DOHH2 (cell line): Measurements from ENCODE around the gene PDE10A.

Experiments used
- EZH2phosphoT487 ChIP-seq: fragments of 200-600 bp; sonication (generic); IDR thresholded peaks from 2 replicates; pipeline ENCODE4 v1.6.1; 2017; ENCODE audit warnings: borderline replicate concordance, mild to moderate bottlenecking, antibody characterized with exemption, low read length, moderate library complexity, mixed read lengths
- TF ChIP-seq, protein P1 (sequence below): fragments of 200-600 bp; sonication (generic); IDR thresholded peaks from one replicate; pipeline ENCODE4 v1.5.1; 2014; ENCODE audit warnings: antibody characterized with exemption, mild to moderate bottlenecking, low read depth, low read length; ENCODE audit not compliant: poor library complexity, severe bottlenecking

DNA sequence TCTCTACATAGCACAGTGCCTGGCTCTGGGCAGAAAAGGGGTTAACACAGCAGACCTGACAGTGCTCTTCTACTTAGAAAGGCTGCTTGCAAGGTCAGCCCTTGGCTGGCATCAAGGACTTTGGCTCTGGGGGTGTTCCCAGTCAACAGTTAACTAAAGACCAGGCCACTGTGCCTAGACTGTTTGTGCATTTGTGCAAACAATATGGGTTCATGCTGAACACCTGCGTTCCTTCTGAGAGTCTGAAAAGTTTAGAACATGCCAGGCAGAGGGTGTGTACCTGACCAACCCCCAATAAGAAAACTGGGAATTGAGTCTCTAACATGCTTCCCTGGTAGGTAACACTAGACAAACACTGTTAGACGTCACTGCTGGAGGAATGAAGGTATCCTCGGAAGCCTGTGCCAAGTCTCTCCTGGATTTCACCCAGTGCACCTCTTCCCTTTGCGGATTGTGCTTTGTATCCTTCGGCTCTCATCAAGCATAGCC is 110.7 kb downstream of the PDE10A start:
- TF ChIP-seq, protein P1, sequence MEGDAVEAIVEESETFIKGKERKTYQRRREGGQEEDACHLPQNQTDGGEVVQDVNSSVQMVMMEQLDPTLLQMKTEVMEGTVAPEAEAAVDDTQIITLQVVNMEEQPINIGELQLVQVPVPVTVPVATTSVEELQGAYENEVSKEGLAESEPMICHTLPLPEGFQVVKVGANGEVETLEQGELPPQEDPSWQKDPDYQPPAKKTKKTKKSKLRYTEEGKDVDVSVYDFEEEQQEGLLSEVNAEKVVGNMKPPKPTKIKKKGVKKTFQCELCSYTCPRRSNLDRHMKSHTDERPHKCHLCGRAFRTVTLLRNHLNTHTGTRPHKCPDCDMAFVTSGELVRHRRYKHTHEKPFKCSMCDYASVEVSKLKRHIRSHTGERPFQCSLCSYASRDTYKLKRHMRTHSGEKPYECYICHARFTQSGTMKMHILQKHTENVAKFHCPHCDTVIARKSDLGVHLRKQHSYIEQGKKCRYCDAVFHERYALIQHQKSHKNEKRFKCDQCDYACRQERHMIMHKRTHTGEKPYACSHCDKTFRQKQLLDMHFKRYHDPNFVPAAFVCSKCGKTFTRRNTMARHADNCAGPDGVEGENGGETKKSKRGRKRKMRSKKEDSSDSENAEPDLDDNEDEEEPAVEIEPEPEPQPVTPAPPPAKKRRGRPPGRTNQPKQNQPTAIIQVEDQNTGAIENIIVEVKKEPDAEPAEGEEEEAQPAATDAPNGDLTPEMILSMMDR: no peak
- TF ChIP-seq EZH2phosphoT487: no peak
